ENCODE results near the gene TBL1X.

The TBL1X gene

GRCh38 chrX:9650091-9650490 lies 185.2 kb downstream of the TBL1X start:
- no peak overlapping the region for H3K27ac ChIP-seq
- no peak for TF ChIP-seq CTCF (IDR thresholded peaks at IDR 0.05)
- TF ChIP-seq ZFX (IDR thresholded peaks at IDR 0.05; ENCODE audit: borderline replicate concordance), result no peak

GRCh38 chrX:9651737-9652136 lies 186.9 kb downstream of the TBL1X start:
- TF ChIP-seq ZFX (IDR thresholded peaks at IDR 0.05; ENCODE audit: borderline replicate concordance), result no peak
- TF ChIP-seq CTCF (IDR thresholded peaks at IDR 0.05), result no peak
- H3K27ac ChIP-seq, result no peak overlapping the region

GRCh38 chrX:9654929-9655328 lies 190.1 kb downstream of the TBL1X start:
- no peak overlapping the region for H3K27ac ChIP-seq
- no peak for TF ChIP-seq ZFX (IDR thresholded peaks at IDR 0.05; ENCODE audit: borderline replicate concordance)
- TF ChIP-seq CTCF (IDR thresholded peaks at IDR 0.05), result no peak

- TF ChIP-seq ZFX (IDR thresholded peaks at IDR 0.05; ENCODE audit: borderline replicate concordance) (no peak), CTCF (IDR thresholded peaks at IDR 0.05) (no peak)
- H3K27ac ChIP-seq, result no peak overlapping the region
Measured at GRCh38 chrX:9656277-9656676, 191.4 kb downstream of the TBL1X start.

- no peak overlapping the region for H3K27ac ChIP-seq
- TF ChIP-seq ZFX (IDR thresholded peaks at IDR 0.05; ENCODE audit: borderline replicate concordance) (no peak), CTCF (IDR thresholded peaks at IDR 0.05) (no peak)
Measured at GRCh38 chrX:9656871-9657270, 192.0 kb downstream of the TBL1X start.

- no peak overlapping the region for H3K27ac ChIP-seq
- TF ChIP-seq CTCF (IDR thresholded peaks at IDR 0.05) (no peak), ZFX (IDR thresholded peaks at IDR 0.05; ENCODE audit: borderline replicate concordance) (no peak)
Measured at GRCh38 chrX:9657590-9658256, 192.9 kb downstream of the TBL1X start.

GRCh38 chrX:9658409-9658808 lies 193.6 kb downstream of the TBL1X start:
- H3K27ac ChIP-seq, result no peak overlapping the region
- TF ChIP-seq ZFX (IDR thresholded peaks at IDR 0.05; ENCODE audit: borderline replicate concordance) (no peak), CTCF (IDR thresholded peaks at IDR 0.05) (no peak)
